Measurements from ENCODE around the gene GADL1.

The GADL1 gene

DNA sequence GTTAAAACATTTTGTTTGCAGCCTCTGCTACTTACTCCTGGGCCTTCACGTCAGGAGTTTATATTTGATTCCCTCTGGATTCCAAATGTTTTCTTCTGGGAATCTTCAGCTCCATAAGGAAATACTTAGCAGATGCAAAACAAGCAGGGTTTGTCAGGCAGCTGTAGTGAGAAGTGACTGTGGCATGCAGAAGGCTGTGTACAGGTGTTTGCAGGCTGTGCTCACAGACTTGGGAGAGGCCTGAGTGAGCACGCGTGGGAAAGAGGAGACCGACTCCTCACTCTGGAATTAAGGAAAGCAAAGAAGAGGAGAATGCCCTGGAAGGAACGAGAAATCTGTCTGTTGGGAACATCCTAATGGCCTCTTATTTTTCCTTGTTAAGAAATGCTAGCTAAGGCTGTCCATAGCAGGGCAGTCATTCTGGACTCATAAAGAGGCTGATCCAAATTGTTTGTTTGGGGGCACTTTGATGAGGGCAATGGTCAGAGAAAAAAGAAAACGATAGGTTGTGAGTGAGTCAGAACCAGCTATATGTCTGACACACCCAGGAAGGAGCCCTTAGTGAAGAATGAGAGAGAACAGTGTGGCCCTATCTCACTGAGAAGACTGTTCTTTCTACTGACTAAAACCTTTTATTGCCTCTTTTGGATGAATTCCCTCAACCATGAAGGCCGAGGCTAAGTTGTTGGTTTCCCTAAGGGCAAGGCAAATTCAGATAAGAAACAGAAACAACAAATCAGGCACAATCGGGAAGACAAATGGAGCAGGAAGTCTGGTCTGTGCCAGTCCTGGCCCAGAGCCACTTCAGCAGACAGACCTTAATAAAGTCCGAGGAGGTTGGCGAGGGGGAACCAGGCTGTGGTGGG is 205.5 kb downstream of the GADL1 start:
- Histone ChIP-seq H3K27me3 (replicated peaks; ENCODE audit: control insufficient read depth, insufficient read depth, low read length) (no peaks in the 10 kb centered on the region), H3K36me3 (ENCODE audit: control insufficient read depth, insufficient read depth, low read length) (no peaks in the 10 kb centered on the region), H3K4me3 (replicated peaks; ENCODE audit: low read depth, low read length) (no peak overlapping the region)
- DNase-seq (ENCODE audit: extremely low read depth, insufficient read length): no peak
- TF ChIP-seq, protein P1, sequence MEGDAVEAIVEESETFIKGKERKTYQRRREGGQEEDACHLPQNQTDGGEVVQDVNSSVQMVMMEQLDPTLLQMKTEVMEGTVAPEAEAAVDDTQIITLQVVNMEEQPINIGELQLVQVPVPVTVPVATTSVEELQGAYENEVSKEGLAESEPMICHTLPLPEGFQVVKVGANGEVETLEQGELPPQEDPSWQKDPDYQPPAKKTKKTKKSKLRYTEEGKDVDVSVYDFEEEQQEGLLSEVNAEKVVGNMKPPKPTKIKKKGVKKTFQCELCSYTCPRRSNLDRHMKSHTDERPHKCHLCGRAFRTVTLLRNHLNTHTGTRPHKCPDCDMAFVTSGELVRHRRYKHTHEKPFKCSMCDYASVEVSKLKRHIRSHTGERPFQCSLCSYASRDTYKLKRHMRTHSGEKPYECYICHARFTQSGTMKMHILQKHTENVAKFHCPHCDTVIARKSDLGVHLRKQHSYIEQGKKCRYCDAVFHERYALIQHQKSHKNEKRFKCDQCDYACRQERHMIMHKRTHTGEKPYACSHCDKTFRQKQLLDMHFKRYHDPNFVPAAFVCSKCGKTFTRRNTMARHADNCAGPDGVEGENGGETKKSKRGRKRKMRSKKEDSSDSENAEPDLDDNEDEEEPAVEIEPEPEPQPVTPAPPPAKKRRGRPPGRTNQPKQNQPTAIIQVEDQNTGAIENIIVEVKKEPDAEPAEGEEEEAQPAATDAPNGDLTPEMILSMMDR (IDR thresholded peaks at IDR 0.05; ENCODE audit: insufficient read depth, low read length, poor library complexity, severe bottlenecking): no peak

DNA sequence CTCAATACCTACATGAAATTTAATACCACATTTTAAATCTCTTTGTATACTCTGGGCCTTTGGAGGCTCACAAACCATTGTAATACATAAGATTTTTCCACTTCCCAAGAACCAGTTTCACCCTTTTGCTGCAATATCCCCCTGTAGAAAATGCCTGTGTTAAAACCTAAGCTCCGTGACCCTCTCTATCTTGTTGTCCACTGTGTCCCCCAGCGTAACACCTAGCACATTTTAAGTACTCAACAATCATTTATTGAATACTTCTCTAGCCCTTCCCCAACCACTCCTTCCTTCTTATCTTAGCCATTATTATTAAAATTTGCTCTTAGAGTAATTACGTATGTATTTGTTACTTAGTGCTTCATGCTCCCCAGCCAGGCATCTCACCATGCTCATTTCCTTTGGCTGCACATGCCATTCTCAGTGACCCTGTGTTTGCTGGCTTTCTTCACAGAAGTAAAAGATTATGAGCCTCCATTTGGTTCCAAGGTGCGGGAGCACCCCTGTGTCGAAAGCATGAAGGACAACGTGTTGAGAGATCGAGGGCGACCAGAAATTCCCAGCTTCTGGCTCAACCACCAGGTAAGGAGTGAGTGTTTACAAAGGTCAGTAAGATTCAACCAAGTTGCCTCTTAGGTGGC is 206.4 kb downstream of the GADL1 start:
- TF ChIP-seq, protein P1 (IDR thresholded peaks at IDR 0.05; ENCODE audit: insufficient read depth, low read length, poor library complexity, severe bottlenecking): no peak
- H3K4me3 ChIP-seq (replicated peaks; ENCODE audit: low read depth, low read length): no peak overlapping the region
- no peaks in the 10 kb centered on the region for H3K36me3 ChIP-seq (ENCODE audit: control insufficient read depth, insufficient read depth, low read length)

DNA sequence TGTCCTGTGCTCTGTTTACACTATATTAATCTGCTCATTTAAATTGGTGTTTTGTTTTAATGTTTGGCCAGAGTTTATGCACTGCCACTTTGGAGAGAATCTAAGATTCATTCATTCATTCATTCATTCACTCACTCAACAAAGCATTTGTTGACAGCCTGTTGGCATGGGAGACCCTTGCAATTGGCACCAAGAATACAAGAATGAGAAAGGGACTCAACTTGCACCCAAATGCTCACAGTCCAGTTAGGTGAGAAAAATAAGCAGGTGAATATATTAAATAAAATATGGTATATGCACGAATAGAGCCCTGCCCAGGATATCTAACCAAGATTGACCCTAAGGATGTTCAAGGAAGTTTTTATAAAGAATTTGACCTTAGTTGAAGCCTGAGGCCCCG is 207.7 kb downstream of the GADL1 start:
- no peak for DNase-seq (ENCODE audit: extremely low read depth, insufficient read length)
- H3K4me3 ChIP-seq (replicated peaks; ENCODE audit: low read depth, low read length): no peak overlapping the region
- TF ChIP-seq, protein P1 (IDR thresholded peaks at IDR 0.05; ENCODE audit: insufficient read depth, low read length, poor library complexity, severe bottlenecking): no peak
- H3K27me3 ChIP-seq (replicated peaks; ENCODE audit: control insufficient read depth, insufficient read depth, low read length): no peaks in the 10 kb centered on the region; the same call in 1 of the 2 replicates
- H3K36me3 ChIP-seq (ENCODE audit: control insufficient read depth, insufficient read depth, low read length): no peaks in the 10 kb centered on the region

More for the DNA sequence above, 206.4 kb downstream of the GADL1 start:
- H3K27me3 ChIP-seq (replicated peaks; ENCODE audit: control insufficient read depth, insufficient read depth, low read length): no peaks in the 10 kb centered on the region
- no peak for DNase-seq (ENCODE audit: extremely low read depth, insufficient read length)

DNA sequence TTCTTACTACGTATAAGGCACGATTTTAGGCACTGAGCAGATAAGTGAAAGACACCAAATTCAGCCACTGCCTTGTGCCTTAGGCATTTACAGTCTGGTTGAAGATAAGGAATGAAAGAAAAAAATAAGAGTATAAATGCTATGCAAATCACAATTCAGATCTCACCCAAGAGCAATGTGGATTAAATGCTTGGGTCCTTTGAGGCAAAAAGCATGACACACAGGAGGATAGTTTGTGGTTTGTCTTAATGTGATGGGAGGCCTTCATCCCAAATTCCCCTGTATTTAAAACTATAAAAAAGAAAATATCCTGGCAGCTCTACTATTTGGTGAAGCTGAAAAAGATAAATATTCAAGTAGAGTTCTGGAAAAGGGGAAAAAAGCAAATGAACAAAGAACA is 208.3 kb downstream of the GADL1 start:
- TF ChIP-seq, protein P1 (IDR thresholded peaks at IDR 0.05; ENCODE audit: insufficient read depth, low read length, poor library complexity, severe bottlenecking): no peak
- Histone ChIP-seq H3K36me3 (ENCODE audit: control insufficient read depth, insufficient read depth, low read length) (no peaks in the 10 kb centered on the region), H3K27me3 (replicated peaks; ENCODE audit: control insufficient read depth, insufficient read depth, low read length) (no peaks in the 10 kb centered on the region; the same call in 1 of the 2 replicates), H3K4me3 (replicated peaks; ENCODE audit: low read depth, low read length) (no peak overlapping the region)
- DNase-seq (ENCODE audit: extremely low read depth, insufficient read length): no peak

DNA sequence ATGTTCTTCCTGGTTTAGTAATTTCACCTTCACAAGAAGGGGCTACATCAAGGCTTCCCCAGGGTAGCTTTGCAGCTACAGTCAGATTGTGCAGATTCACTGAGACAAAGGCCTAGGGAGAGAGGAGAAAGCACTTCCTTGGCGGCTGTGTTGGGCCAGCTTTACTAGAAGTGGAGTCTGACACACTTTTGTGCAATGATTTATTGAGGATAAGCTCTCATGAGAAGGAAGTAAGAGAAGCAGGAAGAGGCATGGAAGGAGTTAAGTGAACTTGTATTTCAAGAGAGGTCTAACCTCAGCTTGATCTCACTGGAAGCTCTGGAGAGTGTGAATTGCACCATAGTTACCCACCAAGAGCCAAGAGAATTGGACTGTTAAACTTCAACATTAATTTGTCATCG is 209.2 kb downstream of the GADL1 start:
- Histone ChIP-seq H3K27me3 (replicated peaks; ENCODE audit: control insufficient read depth, insufficient read depth, low read length) (no peaks in the 10 kb centered on the region; the same call in none of the 2 replicates), H3K36me3 (ENCODE audit: control insufficient read depth, insufficient read depth, low read length) (no peaks in the 10 kb centered on the region), H3K4me3 (replicated peaks; ENCODE audit: low read depth, low read length) (no peak overlapping the region)
- TF ChIP-seq, protein P1 (IDR thresholded peaks at IDR 0.05; ENCODE audit: insufficient read depth, low read length, poor library complexity, severe bottlenecking): no peak
- no peak for DNase-seq (ENCODE audit: extremely low read depth, insufficient read length)
